ENCODE data around the gene ADARB1.
"Not testable (repeated sequence)": the region's sequence is repeated elsewhere in the genome, so short reads cannot be mapped to it uniquely, and the experiment has no call there.

The ADARB1 gene

DNA sequence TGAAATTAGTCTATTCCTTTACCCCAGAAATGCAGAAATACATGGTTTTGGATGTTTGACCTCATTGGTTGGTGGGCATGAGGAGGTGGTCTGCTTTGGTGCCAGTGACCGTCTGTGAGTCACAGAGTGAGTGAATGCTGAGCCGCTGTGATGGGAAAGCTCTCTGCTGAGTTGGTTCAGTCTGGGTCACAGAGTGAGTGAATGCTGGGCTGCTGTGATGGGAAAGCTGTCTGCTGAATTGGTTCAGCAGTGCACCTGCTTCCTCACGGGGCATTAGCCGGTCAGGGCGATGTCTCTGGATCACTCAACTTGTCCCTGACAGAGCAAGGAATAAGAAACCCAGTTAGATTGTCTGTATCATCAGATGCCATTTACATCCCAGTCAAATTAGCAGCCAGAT is 40.8 kb downstream of the ADARB1 start:
- no peak for DNase-seq (ENCODE audit: low read depth)

DNA sequence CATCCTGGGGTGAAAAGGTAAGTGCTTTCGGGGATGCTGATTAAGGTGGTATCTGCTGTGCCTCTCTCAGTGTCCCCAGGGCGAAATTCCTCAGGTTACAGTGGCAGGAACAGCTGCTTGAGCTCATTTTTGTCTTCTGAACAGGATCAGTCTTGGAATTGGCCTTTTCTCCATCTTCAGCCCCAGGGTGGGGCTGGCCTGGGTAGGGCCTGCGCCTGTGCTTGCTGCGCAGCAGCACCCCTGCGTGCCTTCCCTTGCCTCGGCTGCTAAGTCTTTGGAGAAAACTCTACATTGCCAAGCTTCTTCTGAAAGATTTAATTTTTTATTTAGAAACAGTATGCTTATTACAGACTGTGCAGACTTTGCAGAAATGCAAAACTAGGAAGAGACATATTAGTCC is 41.7 kb downstream of the ADARB1 start:
- no peak for DNase-seq (ENCODE audit: low read depth)

- DNase-seq (ENCODE audit: low read depth), result no peak
These were observed 42.9 kb downstream of the ADARB1 start for GRCh38 chr21:45117314-45117713.

DNA sequence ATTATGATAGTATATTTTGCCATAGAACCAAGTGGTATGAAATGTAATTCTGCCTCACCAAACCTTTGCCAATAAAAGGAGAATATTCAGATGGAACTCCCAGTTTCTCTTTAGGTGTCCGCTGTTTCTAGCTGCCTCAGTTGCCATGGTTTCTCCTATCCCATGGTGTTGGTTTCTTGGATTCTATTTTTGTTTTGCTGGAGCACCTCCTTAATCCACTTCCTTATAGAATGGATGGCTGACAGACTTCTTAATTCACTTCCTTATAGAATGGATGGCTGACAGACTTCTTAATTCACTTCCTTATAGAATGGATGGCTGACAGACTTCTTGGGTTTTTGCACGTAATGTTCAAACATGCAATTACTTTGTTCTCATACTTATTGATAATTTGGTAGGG is 43.7 kb downstream of the ADARB1 start:
- DNase-seq (ENCODE audit: low read depth), result no peak

GRCh38 chr21:45119812-45120211 is 45.4 kb downstream of the ADARB1 start:
- no peak for DNase-seq (ENCODE audit: low read depth)

GRCh38 chr21:45120975-45121374 is 46.6 kb downstream of the ADARB1 start:
- DNase-seq (ENCODE audit: low read depth), result no peak

- DNase-seq (ENCODE audit: low read depth), result no peak
These were observed 47.6 kb downstream of the ADARB1 start for GRCh38 chr21:45122030-45122429.

DNA sequence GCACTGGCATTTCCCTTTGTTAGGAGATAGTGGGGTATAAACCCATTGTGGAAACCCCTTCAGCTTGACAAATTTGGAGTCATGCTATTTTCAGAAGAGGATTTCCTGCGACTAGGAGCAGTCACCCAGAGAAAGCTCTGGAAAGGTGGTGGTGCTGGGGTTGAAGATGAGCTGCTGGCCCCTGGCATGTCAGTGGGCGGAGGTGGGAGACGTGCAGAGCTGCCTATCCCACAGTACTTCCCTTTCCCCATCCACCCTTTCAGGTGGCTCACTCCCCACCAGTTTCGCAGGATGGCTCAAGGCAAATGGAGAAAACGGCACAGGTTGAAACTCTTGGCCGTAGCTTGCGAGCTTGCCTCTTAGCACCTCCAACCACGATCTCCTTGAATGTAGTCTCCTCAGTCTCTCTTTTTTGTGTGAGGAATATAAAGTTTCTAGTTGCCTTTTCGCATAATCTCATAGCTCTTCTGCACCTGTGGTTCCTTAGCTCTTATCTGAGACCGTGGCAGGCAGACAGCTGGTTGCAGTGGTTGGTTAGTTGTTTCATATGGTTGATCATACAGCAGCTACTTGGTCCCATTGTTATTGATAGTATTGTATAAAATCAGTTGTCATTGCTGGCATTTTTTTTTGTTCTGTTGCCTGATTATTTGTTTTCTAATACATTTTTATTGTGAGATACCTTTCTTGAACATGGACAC is 48.2 kb downstream of the ADARB1 start:
- DNase-seq (ENCODE audit: low read depth), result no peak

DNA sequence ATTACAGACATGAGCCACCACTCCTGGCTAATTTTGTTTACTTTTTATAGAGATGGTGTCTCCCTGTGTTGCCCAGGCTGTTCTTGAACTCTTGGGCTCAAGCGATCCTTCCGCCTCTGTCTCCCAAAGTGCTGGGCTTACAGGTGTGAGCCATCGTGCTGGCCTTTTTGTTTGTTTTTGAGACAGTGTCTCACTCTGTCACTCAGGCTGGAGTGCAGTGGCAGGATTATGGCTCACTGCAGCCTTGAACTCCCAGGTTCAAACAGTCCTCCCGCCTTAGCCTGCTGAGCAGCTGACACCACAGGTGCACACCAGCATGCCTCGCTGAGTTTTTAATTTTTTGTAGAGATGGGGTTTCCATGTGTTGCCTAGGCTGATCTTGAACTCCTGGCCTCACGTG is 49.1 kb downstream of the ADARB1 start:
- DNase-seq (ENCODE audit: low read depth), result no peak

- DNase-seq (ENCODE audit: low read depth), result no peak
These were observed 50.2 kb downstream of the ADARB1 start for GRCh38 chr21:45124596-45124995.

- DNase-seq (ENCODE audit: low read depth), result no peak
These were observed 51.0 kb downstream of the ADARB1 start for GRCh38 chr21:45125357-45125756.

GRCh38 chr21:45126204-45126626 is 51.8 kb downstream of the ADARB1 start:
- DNase-seq (ENCODE audit: low read depth), result no peak

DNA sequence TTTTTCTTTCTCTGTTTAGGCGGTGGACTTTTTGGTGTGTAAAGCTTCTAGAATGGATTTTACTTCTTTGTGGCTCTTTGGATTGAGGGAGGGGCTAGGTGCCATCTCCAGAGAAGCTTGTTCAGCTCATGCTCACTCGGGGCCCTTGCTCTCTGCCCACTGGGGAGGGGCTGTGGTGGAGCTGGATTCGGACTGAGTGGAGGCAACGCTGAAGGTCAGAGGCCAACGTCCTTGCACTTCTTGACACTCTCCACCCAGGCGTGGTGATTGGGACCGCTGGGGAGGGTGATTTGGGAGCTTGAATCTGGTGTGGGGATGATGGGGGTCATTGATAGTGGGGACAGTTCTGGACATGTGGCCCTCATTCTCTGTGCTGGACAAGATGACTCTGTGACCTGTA is 52.6 kb downstream of the ADARB1 start:
- DNase-seq (ENCODE audit: low read depth), result no peak

DNA sequence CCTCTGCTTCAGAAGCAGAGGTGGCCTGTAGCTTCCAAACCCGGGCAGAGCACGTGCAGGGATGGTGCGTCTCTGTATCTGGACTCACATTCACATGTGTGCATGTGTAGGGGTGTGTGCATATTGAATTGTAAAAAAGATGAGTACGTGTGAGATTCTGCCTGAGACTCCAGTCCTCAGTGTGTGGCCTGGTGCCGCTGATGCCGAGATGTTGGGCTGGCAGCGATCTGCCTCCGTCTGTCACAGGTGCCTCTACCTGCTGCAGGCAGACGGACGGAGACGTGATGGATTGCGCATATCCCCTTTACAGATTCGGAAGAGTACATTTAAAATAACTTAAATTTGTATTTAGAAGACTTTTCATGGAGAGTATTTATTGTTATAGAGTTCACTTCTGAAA is 53.6 kb downstream of the ADARB1 start:
- DNase-seq (ENCODE audit: low read depth), result no peak

- peak; percentile 78 for DNase-seq (ENCODE audit: low read depth)
These were observed 54.3 kb downstream of the ADARB1 start for GRCh38 chr21:45128613-45129188.

DNA sequence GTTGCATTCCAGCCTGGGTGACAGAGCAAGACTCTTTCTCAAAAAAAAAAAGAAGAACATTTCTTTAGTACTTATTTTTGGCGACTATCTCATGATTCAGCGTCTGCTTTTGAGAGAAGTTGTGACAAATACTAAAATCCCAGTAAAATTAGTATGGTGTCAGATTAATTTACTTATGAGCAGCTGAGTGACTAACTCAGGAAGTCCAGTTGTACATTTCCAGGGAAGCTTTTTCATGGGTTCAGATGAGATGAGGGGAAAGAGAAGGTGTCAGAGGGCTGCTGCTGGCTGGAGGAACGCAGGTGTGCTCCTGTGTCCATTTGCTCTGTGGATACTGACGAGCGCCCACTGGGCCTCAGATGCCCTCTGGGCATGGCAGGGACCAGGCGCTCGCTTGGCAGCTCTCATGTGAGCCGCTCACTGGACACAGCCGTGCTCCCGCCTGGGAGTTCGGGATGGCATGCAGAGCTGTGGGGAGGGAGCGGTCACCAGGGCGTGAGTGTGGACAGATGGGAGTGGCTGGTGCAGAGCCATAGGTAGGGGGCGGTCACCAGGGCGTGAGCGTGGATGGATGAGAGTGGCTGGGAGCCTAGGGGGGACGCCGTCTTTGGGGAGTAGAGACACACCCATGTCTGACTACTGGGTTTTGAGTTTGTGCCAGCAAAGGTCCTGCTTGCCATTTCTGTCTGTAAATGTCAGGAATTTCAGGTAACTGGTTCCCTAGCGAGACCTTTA is 55.0 kb downstream of the ADARB1 start:
- DNase-seq (ENCODE audit: low read depth), result peak; percentile 63

- DNase-seq (ENCODE audit: low read depth), result peak; percentile 86
These were observed 56.0 kb downstream of the ADARB1 start for GRCh38 chr21:45130324-45130774.

DNA sequence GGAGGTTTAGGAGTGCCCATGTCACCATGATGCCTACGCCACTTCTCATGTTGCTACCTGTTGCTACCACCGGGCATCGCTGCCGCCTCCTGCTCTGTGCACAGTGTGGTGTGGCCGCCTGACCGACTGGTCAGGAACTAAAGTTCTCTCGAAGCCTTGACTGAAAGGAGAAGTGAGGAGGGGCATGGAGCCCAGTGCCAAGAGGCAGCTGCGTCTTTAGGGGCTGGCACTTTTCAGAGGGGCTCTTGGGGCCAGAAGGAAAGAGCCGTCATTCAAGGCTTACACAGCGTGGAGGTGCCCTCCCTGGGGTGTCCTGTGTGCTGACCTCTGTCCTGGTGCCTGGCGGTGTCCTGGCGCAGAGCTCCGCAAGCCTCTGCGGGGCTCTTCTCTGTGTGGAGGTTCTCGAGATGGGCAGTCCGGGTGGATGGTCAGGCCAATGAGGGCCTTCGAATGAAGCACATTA is 57.2 kb downstream of the ADARB1 start:
- no peak for DNase-seq (ENCODE audit: low read depth)

GRCh38 chr21:45132841-45133573 is 58.6 kb downstream of the ADARB1 start:
- no peak for DNase-seq (ENCODE audit: low read depth)

- DNase-seq (ENCODE audit: low read depth), result not testable (repeated sequence)
These were observed 59.3 kb downstream of the ADARB1 start for GRCh38 chr21:45133574-45134278.

GRCh38 chr21:45134279-45135076 is 60.1 kb downstream of the ADARB1 start:
- no peak for DNase-seq (ENCODE audit: low read depth)
